Measurements from ENCODE around the gene DAB1.

DAB1 gene

DNA sequence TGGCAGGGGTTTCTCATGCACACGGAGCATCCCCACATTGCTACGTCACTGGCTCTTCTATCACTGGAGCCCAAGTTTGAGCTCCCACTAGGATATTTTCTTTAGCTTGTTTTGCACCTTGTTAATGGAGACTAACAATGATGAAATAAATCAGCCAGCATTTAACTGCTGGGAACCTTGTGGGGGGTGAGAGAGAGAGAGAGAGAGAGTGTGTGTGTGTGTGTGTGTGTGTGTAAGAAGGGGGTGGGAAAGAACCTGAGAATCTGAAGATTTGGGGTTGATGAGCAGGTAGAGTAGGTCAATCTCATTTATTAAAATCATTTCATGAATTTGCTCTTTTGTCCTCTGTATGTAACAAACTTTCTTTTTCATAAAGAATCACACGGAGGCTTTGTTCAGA lies 458.7 kb downstream of the DAB1 start:
- no peak for DNase-seq (ENCODE audit: low read depth, low spot score)
- H3K4me1 ChIP-seq (ENCODE audit: insufficient read depth, insufficient read length) = no peaks in the 10 kb centered on the region

DNA sequence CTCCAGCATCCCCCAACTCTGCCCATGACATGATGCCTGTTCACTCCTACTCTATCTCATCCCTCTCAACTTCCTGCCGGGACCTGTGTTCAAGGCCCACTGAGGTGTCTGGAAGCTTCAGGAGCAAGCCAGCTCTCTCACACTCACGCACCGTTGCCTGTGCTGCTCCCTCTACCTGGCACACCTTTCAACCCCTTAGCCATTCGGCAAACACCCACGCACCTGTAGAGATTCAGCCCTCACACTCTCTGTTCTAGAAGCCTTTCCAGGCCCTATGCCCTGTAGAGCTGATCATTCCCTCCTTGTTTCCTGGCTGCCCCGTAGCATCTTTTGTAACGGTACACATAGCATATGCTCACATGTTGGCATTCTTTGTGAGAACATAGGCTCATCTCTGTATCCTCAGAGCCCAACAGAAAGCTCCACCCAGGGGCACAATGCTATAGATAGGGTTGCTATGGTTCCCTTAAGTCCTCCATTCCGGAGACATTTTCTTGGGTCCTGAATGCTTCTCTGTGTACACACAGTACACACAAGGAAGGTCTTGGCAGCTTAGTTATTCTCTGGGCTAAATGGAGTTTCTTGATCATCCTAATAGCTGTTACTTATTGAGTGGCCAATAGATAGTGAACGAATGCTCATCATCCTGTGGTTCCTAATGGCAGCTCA lies 459.4 kb downstream of the DAB1 start:
- no peak overlapping the region for H3K4me3 ChIP-seq (ENCODE audit: insufficient read length, low read depth)
- H3K4me1 ChIP-seq (ENCODE audit: insufficient read depth, insufficient read length) = no peaks in the 10 kb centered on the region
- no peak for DNase-seq (ENCODE audit: low read depth, low spot score)
- H3K9ac ChIP-seq (ENCODE audit: insufficient read length, low read depth) = no peak overlapping the region
- TF ChIP-seq YY1 (IDR thresholded peaks at IDR 0.05; ENCODE audit: insufficient read depth, insufficient read length) = no peak
- H3K27me3 ChIP-seq (ENCODE audit: insufficient read depth, insufficient read length) = no peaks in the 10 kb centered on the region
- H3K9me3 ChIP-seq (ENCODE audit: insufficient read depth, low read length) = no peaks in the 10 kb centered on the region
- H3K36me3 ChIP-seq (ENCODE audit: insufficient read depth, insufficient read length, low read length) = no peaks in the 10 kb centered on the region

More for the DNA sequence above, 458.7 kb downstream of the DAB1 start:
- Histone ChIP-seq H3K9me3 (ENCODE audit: insufficient read depth, low read length) (no peaks in the 10 kb centered on the region), H3K27me3 (ENCODE audit: insufficient read depth, insufficient read length) (no peaks in the 10 kb centered on the region), H3K4me3 (ENCODE audit: insufficient read length, low read depth) (no peak overlapping the region), H3K9ac (ENCODE audit: insufficient read length, low read depth) (no peak overlapping the region), H3K36me3 (ENCODE audit: insufficient read depth, insufficient read length, low read length) (no peaks in the 10 kb centered on the region)
- no peak for TF ChIP-seq YY1 (IDR thresholded peaks at IDR 0.05; ENCODE audit: insufficient read depth, insufficient read length)
- TF ChIP-seq ZNF274 (IDR thresholded peaks at IDR 0.05; ENCODE audit: low read depth, low read length) = no peak
- no peak for TF ChIP-seq SUZ12 (IDR thresholded peaks at IDR 0.05; ENCODE audit: extremely low read depth, insufficient read depth, insufficient read length)

GRCh38 chr1:56963667-56964066 lies 460.2 kb downstream of the DAB1 start:
- Histone ChIP-seq H3K36me3 (ENCODE audit: insufficient read depth, insufficient read length, low read length) (no peaks in the 10 kb centered on the region), H3K9me3 (ENCODE audit: insufficient read depth, low read length) (no peaks in the 10 kb centered on the region), H3K27me3 (ENCODE audit: insufficient read depth, insufficient read length) (no peaks in the 10 kb centered on the region), H3K9ac (ENCODE audit: insufficient read length, low read depth) (no peak overlapping the region), H3K4me1 (ENCODE audit: insufficient read depth, insufficient read length) (no peaks in the 10 kb centered on the region), H3K4me3 (ENCODE audit: insufficient read length, low read depth) (no peak overlapping the region)
- no peak for DNase-seq (ENCODE audit: low read depth, low spot score)
- TF ChIP-seq ZNF274 (IDR thresholded peaks at IDR 0.05; ENCODE audit: low read depth, low read length) (no peak), SUZ12 (IDR thresholded peaks at IDR 0.05; ENCODE audit: extremely low read depth, insufficient read depth, insufficient read length) (no peak), YY1 (IDR thresholded peaks at IDR 0.05; ENCODE audit: insufficient read depth, insufficient read length) (no peak)

DNA sequence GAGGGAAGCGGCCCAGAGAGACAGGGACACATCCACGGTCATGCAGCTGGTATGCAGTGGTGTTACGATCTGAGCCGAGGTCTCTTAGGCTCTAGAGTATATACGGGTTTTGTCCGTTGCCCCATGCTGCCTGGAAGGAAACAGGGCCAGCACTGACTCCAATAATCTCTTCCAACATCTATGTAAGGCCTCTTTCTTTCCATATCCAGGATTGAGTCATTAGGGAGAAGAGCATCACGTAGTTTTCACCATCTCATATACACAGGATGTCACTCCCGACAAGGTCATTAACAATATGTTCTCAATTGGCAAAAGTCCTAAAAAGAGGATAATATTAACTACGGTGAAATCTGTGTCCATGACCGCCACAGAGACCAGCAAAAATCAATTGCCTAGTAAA lies 462.4 kb downstream of the DAB1 start:
- H3K36me3 ChIP-seq (ENCODE audit: insufficient read depth, insufficient read length, low read length) = no peaks in the 10 kb centered on the region
- TF ChIP-seq SUZ12 (IDR thresholded peaks at IDR 0.05; ENCODE audit: extremely low read depth, insufficient read depth, insufficient read length) = no peak
- no peak for TF ChIP-seq ZNF274 (IDR thresholded peaks at IDR 0.05; ENCODE audit: low read depth, low read length)
- TF ChIP-seq YY1 (IDR thresholded peaks at IDR 0.05; ENCODE audit: insufficient read depth, insufficient read length) = no peak

GRCh38 chr1:56958526-56958925 lies 465.3 kb downstream of the DAB1 start:
- H3K9ac ChIP-seq (ENCODE audit: insufficient read length, low read depth) = no peak overlapping the region
- H3K4me3 ChIP-seq (ENCODE audit: insufficient read length, low read depth) = no peak overlapping the region
- no peaks in the 10 kb centered on the region for H3K4me1 ChIP-seq (ENCODE audit: insufficient read depth, insufficient read length)
- H3K36me3 ChIP-seq (ENCODE audit: insufficient read depth, insufficient read length, low read length) = no peaks in the 10 kb centered on the region
- no peaks in the 10 kb centered on the region for H3K27me3 ChIP-seq (ENCODE audit: insufficient read depth, insufficient read length)
- no peak for TF ChIP-seq SUZ12 (IDR thresholded peaks at IDR 0.05; ENCODE audit: extremely low read depth, insufficient read depth, insufficient read length)
- no peak for TF ChIP-seq YY1 (IDR thresholded peaks at IDR 0.05; ENCODE audit: insufficient read depth, insufficient read length)
- no peak for TF ChIP-seq ZNF274 (IDR thresholded peaks at IDR 0.05; ENCODE audit: low read depth, low read length)
- H3K9me3 ChIP-seq (ENCODE audit: insufficient read depth, low read length) = no peaks in the 10 kb centered on the region
- no peak for DNase-seq (ENCODE audit: low read depth, low spot score)

More for the DNA sequence above, 462.4 kb downstream of the DAB1 start:
- H3K9me3 ChIP-seq (ENCODE audit: insufficient read depth, low read length) = no peaks in the 10 kb centered on the region
- DNase-seq (ENCODE audit: low read depth, low spot score) = no peak
- H3K4me1 ChIP-seq (ENCODE audit: insufficient read depth, insufficient read length) = no peaks in the 10 kb centered on the region
- no peak overlapping the region for H3K4me3 ChIP-seq (ENCODE audit: insufficient read length, low read depth)
- no peak overlapping the region for H3K9ac ChIP-seq (ENCODE audit: insufficient read length, low read depth)
- no peaks in the 10 kb centered on the region for H3K27me3 ChIP-seq (ENCODE audit: insufficient read depth, insufficient read length)

GRCh38 chr1:56957931-56958330 lies 465.9 kb downstream of the DAB1 start:
- no peak overlapping the region for H3K9ac ChIP-seq (ENCODE audit: insufficient read length, low read depth)
- no peaks in the 10 kb centered on the region for H3K27me3 ChIP-seq (ENCODE audit: insufficient read depth, insufficient read length)
- no peak for DNase-seq (ENCODE audit: low read depth, low spot score)
- TF ChIP-seq SUZ12 (IDR thresholded peaks at IDR 0.05; ENCODE audit: extremely low read depth, insufficient read depth, insufficient read length) (no peak), YY1 (IDR thresholded peaks at IDR 0.05; ENCODE audit: insufficient read depth, insufficient read length) (no peak), ZNF274 (IDR thresholded peaks at IDR 0.05; ENCODE audit: low read depth, low read length) (no peak)
- H3K36me3 ChIP-seq (ENCODE audit: insufficient read depth, insufficient read length, low read length) = no peaks in the 10 kb centered on the region
- H3K9me3 ChIP-seq (ENCODE audit: insufficient read depth, low read length) = no peaks in the 10 kb centered on the region
- no peak overlapping the region for H3K4me3 ChIP-seq (ENCODE audit: insufficient read length, low read depth)
- H3K4me1 ChIP-seq (ENCODE audit: insufficient read depth, insufficient read length) = no peaks in the 10 kb centered on the region

- TF ChIP-seq SUZ12 (IDR thresholded peaks at IDR 0.05; ENCODE audit: extremely low read depth, insufficient read depth, insufficient read length) = no peak
- no peak for TF ChIP-seq ZNF274 (IDR thresholded peaks at IDR 0.05; ENCODE audit: low read depth, low read length)
- TF ChIP-seq YY1 (IDR thresholded peaks at IDR 0.05; ENCODE audit: insufficient read depth, insufficient read length) = no peak
Measured at GRCh38 chr1:56954664-56955063, 469.2 kb downstream of the DAB1 start.

More at GRCh38 chr1:56954664-56955063, 469.2 kb downstream of the DAB1 start:
- H3K36me3 ChIP-seq (ENCODE audit: insufficient read depth, insufficient read length, low read length) = no peaks in the 10 kb centered on the region
- H3K4me1 ChIP-seq (ENCODE audit: insufficient read depth, insufficient read length) = no peaks in the 10 kb centered on the region
- no peaks in the 10 kb centered on the region for H3K27me3 ChIP-seq (ENCODE audit: insufficient read depth, insufficient read length)
- no peak for DNase-seq (ENCODE audit: low read depth, low spot score)
- no peaks in the 10 kb centered on the region for H3K9me3 ChIP-seq (ENCODE audit: insufficient read depth, low read length)
- no peak overlapping the region for H3K9ac ChIP-seq (ENCODE audit: insufficient read length, low read depth)
- no peak overlapping the region for H3K4me3 ChIP-seq (ENCODE audit: insufficient read length, low read depth)
